Endothelial cell of umbilical vein (primary cell): ENCODE data around the gene SNRPN. TPM values are rescaled to one million over a fixed set of nuclear protein-coding genes. Genes with fewer than 3 reads are reported as not detected.
"Not testable (repeated sequence)": the region's sequence is repeated elsewhere in the genome, so short reads cannot be mapped to it uniquely, and the experiment has no call there.

Source experiments
- BruUV-seq: library from RNA; stranded (reverse); fragments of 400-500 nt; replicated peaks from 2 replicates; lab custom pipeline; 2021; lab: Mats Ljungman, UMichigan
- CTCF ChIA-PET: fragments of 300-600, 350-600 bp; sonication (Branson Sonifier 250); formaldehyde crosslinking; loops from one replicate; lab custom pipeline; 2021; ENCODE audit warnings: antibody characterized with exemption, inconsistent platforms; lab: Charles Lee
- POLR2A ChIA-PET: fragments of 300-600, 350-600 bp; sonication (Branson Sonifier 250); formaldehyde crosslinking; loops from one replicate; lab custom pipeline; 2021; ENCODE audit warnings: antibody characterized with exemption, inconsistent platforms; lab: Charles Lee
- DNase-seq: peaks from one replicate; pipeline ENCODE4 v3.0.0-alpha.2; 2011; ENCODE audit warnings: low read depth, low spot score
- FAIRE-seq: peaks from 2 replicates; lab custom pipeline; 2011; peaks lifted over from hg19 to GRCh38; lab: Jason Lieb, UNC
- H2AFZ ChIP-seq: 2 replicates; pipeline ENCODE4 v1.6.0; 2012; ENCODE audit warnings: low read depth, low read length, control low read depth, inconsistent platforms
- H3K27ac ChIP-seq: 2 replicates; pipeline ENCODE4 v1.5.1; 2011; ENCODE audit warnings: low read depth, mild to moderate bottlenecking, control low read depth, low read length, moderate library complexity; ENCODE audit not compliant: insufficient read depth
- H3K27me3 ChIP-seq, 2 experiments: 2 replicates each; pipeline versions ENCODE4 v1.6.0 to v1.6.1; 2011; ENCODE audit warnings: low read length in 2 of 2, mixed read lengths in 1 of 2; ENCODE audit not compliant: control insufficient read depth in 2 of 2, insufficient read depth in 2 of 2
- H3K36me3 ChIP-seq, 2 experiments: 2 replicates in 1 of 2; 3 replicates in 1 of 2; pipeline ENCODE4 v1.5.1; 2011; ENCODE audit warnings: low read length in 2 of 2, mild to moderate bottlenecking in 1 of 2, moderate library complexity in 1 of 2; ENCODE audit not compliant: control insufficient read depth in 2 of 2, insufficient read depth in 2 of 2; ENCODE audit errors: extremely low read depth in 1 of 2
- H3K4me1 ChIP-seq: 3 replicates; pipeline ENCODE4 v1.5.1; 2011; ENCODE audit warnings: mild to moderate bottlenecking, low read length; ENCODE audit not compliant: control insufficient read depth, insufficient read depth; ENCODE audit errors: extremely low read depth
- H3K4me2 ChIP-seq: 2 replicates; pipeline ENCODE4 v1.6.1; 2011; ENCODE audit warnings: low read length, control low read depth, mixed read lengths; ENCODE audit not compliant: insufficient read depth
- H3K4me3 ChIP-seq, 3 experiments: fragments of 200-600 bp in 1 of 3; sonication (generic), shearing (Covaris generic) in 1 of 3; replicated peaks in 1 of 3; 2 replicates each; pipeline ENCODE4 v1.5.1; 2011 to 2016; ENCODE audit warnings: control low read depth in 3 of 3, low read length in 3 of 3, mild to moderate bottlenecking in 2 of 3, inconsistent platforms in 1 of 3, low read depth in 1 of 3, moderate library complexity in 1 of 3; ENCODE audit not compliant: insufficient read depth in 1 of 3
- H3K79me2 ChIP-seq: 2 replicates; pipeline ENCODE4 v1.6.0; 2012; ENCODE audit warnings: low read length, inconsistent platforms; ENCODE audit not compliant: control insufficient read depth, insufficient read depth
- H3K9ac ChIP-seq: replicated peaks from 2 replicates; pipeline ENCODE3; 2011; ENCODE audit warnings: low read length, control low read depth; ENCODE audit not compliant: insufficient read depth; ENCODE audit errors: extremely low read depth
- H3K9me1 ChIP-seq: replicated peaks from 3 replicates; pipeline ENCODE4 v1.6.0; 2011; ENCODE audit warnings: mild to moderate bottlenecking, low read length; ENCODE audit not compliant: control insufficient read depth, insufficient read depth; ENCODE audit errors: extremely low read depth
- H3K9me3 ChIP-seq: replicated peaks from 2 replicates; pipeline ENCODE4 v1.5.1; 2012; ENCODE audit warnings: low read length, inconsistent platforms; ENCODE audit not compliant: control insufficient read depth, insufficient read depth
- H4K20me1 ChIP-seq: replicated peaks from 2 replicates; pipeline ENCODE3; 2011; ENCODE audit warnings: mild to moderate bottlenecking, low read length; ENCODE audit not compliant: control insufficient read depth, insufficient read depth; ENCODE audit errors: extremely low read depth
- CTCF ChIP-seq, 2 donors: IDR thresholded peaks; 1 replicate in 1 of 2; 2 replicates in 1 of 2; pipeline ENCODE4 v1.5.1; 2011; ENCODE audit warnings: low read length in 2 of 2, mild to moderate bottlenecking in 2 of 2, moderate library complexity in 2 of 2, control low read depth in 1 of 2, inconsistent platforms in 1 of 2, low read depth in 1 of 2; ENCODE audit not compliant: insufficient read depth in 1 of 2; ENCODE audit errors: extremely low read depth in 1 of 2
- FOS ChIP-seq: IDR thresholded peaks from 2 replicates; pipeline ENCODE4 v1.6.1; 2011; ENCODE audit warnings: mild to moderate bottlenecking, low read length, moderate library complexity, borderline replicate concordance; ENCODE audit not compliant: insufficient read depth
- GATA2 ChIP-seq: IDR thresholded peaks from 2 replicates; pipeline ENCODE4 v1.7.0; 2011; ENCODE audit warnings: low read depth, mild to moderate bottlenecking, moderate library complexity, mixed read lengths, low read length; ENCODE audit not compliant: insufficient read length, insufficient read depth
- JUN ChIP-seq: IDR thresholded peaks from 2 replicates; pipeline ENCODE4 v1.6.1; 2011; ENCODE audit warnings: borderline replicate concordance, low read depth; ENCODE audit not compliant: insufficient read length, insufficient read depth
- MAX ChIP-seq: IDR thresholded peaks from 2 replicates; pipeline ENCODE4 v1.6.1; 2011; ENCODE audit not compliant: insufficient read depth, insufficient read length
- POLR2AphosphoS5 ChIP-seq: IDR thresholded peaks from 2 replicates; pipeline ENCODE4 v1.6.1; 2012; ENCODE audit warnings: low read depth, mild to moderate bottlenecking, control low read depth, low read length, moderate library complexity; ENCODE audit not compliant: insufficient read depth
- dilution Hi-C: fragments of 300-500 bp; cut with MboI; formaldehyde crosslinking; loops from one replicate; pipeline ENCODE4 v1.15.0; 2019; ENCODE audit warnings: low sequenced_read_pairs; ENCODE audit not compliant: extremely low pct_ligation_motif_present
- intact Hi-C: fragments of 100-400 bp; cut with micrococcal nuclease; formaldehyde crosslinking; loops from one replicate; pipeline ENCODE4 v1.10.0; 2022
- polyA plus RNA-seq, 4 experiments: library from polyadenylated mRNA; depleted of rRNA in 3 of 4; stranded (reverse) in 3 of 4; unstranded in 1 of 4; fragments of >200 nt; gene quantifications; 2 replicates each; pipeline versions ENCODE4 v1.2.1 to v1.2.3, GENCODE V29; 2011 to 2012; ENCODE audit warnings: missing spikeins in 1 of 4
- total RNA-seq: library from RNA; stranded (reverse); gene quantifications from 2 replicates; pipeline ENCODE4 v1.2.3, GENCODE V29; 2021

The SNRPN gene
- total and polyA plus RNA-seq, 2 donors (not counting 3 experiments of a cell fraction or from before 2014, with no cell fraction given), result 103 to 163 TPM

- CTCF ChIA-PET, result no interaction called here
- H3K27me3 ChIP-seq, result no peaks in the 10 kb centered on the region
Observed at GRCh38 chr15:24919446-24919845, 35.3 kb upstream of the SNRPN start.

GRCh38 chr15:24922781-24923180 lies 32.0 kb upstream of the SNRPN start:
- FAIRE-seq, H3K27me3 ChIP-seq, H3K4me1 ChIP-seq, intact Hi-C loops, BruUV-seq, POLR2A ChIA-PET, dilution Hi-C loops, H4K20me1 ChIP-seq, H3K4me3 ChIP-seq, H3K9me3 ChIP-seq, H3K9ac ChIP-seq, DNase-seq, H2AFZ ChIP-seq, H3K27ac ChIP-seq, H3K79me2 ChIP-seq, H3K36me3 ChIP-seq, H3K4me2 ChIP-seq, H3K9me1 ChIP-seq: not testable (repeated sequence)
- CTCF ChIA-PET, result interaction anchor here (0.9 kb wide), 1 partner anchor 31 kb away, joined by 4 read pairs; no protein-coding TSS in a partner anchor

More at GRCh38 chr15:24919446-24919845, 35.3 kb upstream of the SNRPN start:
- POLR2A ChIA-PET, result no interaction called here
- H3K9me3 ChIP-seq, result no peaks in the 10 kb centered on the region
- no peak overlapping the region for H3K4me3 ChIP-seq
- intact Hi-C loops (no loop called here), dilution Hi-C loops (no loop called here)
- no peak overlapping the region for H3K9ac ChIP-seq
- H3K9me1 ChIP-seq, result no peaks in the 10 kb centered on the region
- no peak for FAIRE-seq
- no peak overlapping the region for H2AFZ ChIP-seq
- no peak overlapping the region for H3K27ac ChIP-seq
- H3K4me1 ChIP-seq, result no peaks in the 10 kb centered on the region
- DNase-seq, result no peak
- no peaks in the 10 kb centered on the region for H4K20me1 ChIP-seq
- H3K79me2 ChIP-seq, result no peaks in the 10 kb centered on the region
- TF ChIP-seq POLR2AphosphoS5, result no peak
- TF ChIP-seq JUN, result no peak
- no peak for TF ChIP-seq GATA2
- no peak for TF ChIP-seq FOS
- no peak for TF ChIP-seq CTCF (IDR thresholded peaks at IDR 0.05; ENCODE audit: extremely low read depth in 1 of 2, insufficient read depth in 1 of 2, low read depth in 1 of 2, low read length in 2 of 2)
- no peak for TF ChIP-seq MAX
- no peak overlapping the region for H3K4me2 ChIP-seq
- BruUV-seq, result no TSS peak
- H3K36me3 ChIP-seq, result no peaks in the 10 kb centered on the region
